ENCODE data around the gene SBNO1.

GRCh38 chr12:123280971-123281370 lies 83.7 kb downstream of the SBNO1 start:
- TF ChIP-seq, protein P1, sequence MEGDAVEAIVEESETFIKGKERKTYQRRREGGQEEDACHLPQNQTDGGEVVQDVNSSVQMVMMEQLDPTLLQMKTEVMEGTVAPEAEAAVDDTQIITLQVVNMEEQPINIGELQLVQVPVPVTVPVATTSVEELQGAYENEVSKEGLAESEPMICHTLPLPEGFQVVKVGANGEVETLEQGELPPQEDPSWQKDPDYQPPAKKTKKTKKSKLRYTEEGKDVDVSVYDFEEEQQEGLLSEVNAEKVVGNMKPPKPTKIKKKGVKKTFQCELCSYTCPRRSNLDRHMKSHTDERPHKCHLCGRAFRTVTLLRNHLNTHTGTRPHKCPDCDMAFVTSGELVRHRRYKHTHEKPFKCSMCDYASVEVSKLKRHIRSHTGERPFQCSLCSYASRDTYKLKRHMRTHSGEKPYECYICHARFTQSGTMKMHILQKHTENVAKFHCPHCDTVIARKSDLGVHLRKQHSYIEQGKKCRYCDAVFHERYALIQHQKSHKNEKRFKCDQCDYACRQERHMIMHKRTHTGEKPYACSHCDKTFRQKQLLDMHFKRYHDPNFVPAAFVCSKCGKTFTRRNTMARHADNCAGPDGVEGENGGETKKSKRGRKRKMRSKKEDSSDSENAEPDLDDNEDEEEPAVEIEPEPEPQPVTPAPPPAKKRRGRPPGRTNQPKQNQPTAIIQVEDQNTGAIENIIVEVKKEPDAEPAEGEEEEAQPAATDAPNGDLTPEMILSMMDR (conservative IDR thresholded peaks at IDR 0.05), result no peak
- TF ChIP-seq ZFX (IDR thresholded peaks at IDR 0.05), result no peak

Measured in C4-2B (cell line).